Activated T-helper 2 cell treated with anti-CD3 and anti-CD28 coated beads, Interferon-gamma antibody, Interleukin-2, Interleukin-4, amounts not matched to agents 10 μg/mL and 5 μg/mL and 100 μg/mL, durations not matched to agents 14 hours and 24 hours and 36 hours (primary cell): ENCODE measurements around the gene SLC35A2. TPM values are rescaled to one million over a fixed set of nuclear protein-coding genes. Genes with fewer than 3 reads are reported as not detected.

Experiments
- DNase-seq: peaks from one replicate; pipeline ENCODE4 v3.0.0; 2021; ENCODE audit warnings: low spot score
- H3K27ac Mint-ChIP-seq: one replicate; pipeline ENCODE4 v1.8.0; 2021; ENCODE audit warnings: mixed read lengths
- H3K27me3 Mint-ChIP-seq: one replicate; pipeline ENCODE4 v1.8.0; 2021; ENCODE audit warnings: low read depth, mixed read lengths
- H3K36me3 Mint-ChIP-seq: one replicate; pipeline ENCODE4 v1.8.0; 2021; ENCODE audit warnings: low read depth, mixed read lengths
- H3K4me1 Mint-ChIP-seq: one replicate; pipeline ENCODE4 v1.8.0; 2021; ENCODE audit warnings: low read depth, mixed read lengths
- H3K4me3 Mint-ChIP-seq: one replicate; pipeline ENCODE4 v1.8.0; 2021; ENCODE audit warnings: low read depth, mild to moderate bottlenecking, moderate library complexity, mixed read lengths
- H3K9me3 Mint-ChIP-seq: one replicate; pipeline ENCODE4 v1.8.0; 2021; ENCODE audit warnings: mixed read lengths
- intact Hi-C: fragments of 100-400 bp; cut with micrococcal nuclease; formaldehyde crosslinking; loops from one replicate; pipeline ENCODE4 v1.15.1; 2023
- total RNA-seq: library from RNA; stranded (reverse); gene quantifications from 2 replicates; pipeline ENCODE4 v1.2.3, GENCODE V29; 2022

SLC35A2 gene
- total RNA-seq, 1 donor from 2014 or later, result 21.9 TPM

DNA sequence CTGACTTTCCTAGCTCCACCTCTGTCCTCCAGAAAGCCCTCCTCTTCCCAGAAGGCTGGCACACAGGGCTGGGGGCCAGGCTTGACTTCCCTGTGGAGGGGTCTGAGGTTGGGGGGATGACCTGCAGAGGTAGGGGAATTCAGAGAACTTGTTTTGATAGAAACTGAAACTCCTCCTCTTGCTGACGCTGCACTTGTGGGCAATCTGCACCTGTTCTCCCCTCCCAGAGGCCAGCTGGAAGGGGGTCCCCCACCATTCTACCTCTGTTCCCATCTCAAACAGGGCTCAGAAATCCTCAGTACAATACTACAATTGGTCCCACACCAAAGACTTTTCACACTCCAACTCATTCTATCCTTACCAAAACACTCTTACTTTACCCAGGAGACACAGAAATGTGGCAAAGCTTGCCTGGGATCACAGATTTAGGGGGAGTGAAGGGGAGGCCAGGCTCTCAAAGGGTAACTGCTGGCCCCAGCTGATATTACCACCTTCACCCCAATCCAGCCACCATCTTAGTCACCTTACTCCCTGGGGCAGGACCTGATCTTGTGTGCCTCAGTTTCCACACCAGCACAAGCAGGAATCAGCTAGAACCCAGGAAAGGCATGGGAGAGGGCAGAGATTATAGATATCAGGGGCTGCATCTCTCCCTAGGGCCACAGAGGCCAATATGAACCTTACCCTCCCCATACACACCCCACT is 27.4 kb upstream of the SLC35A2 start:
- no peaks in the 10 kb centered on the region for H3K27me3 Mint-ChIP-seq
- peak overlapping the region; percentile 71 for H3K4me3 Mint-ChIP-seq
- intact Hi-C loops, result loop anchor here (5.0 to 10.0 kb wide), 3 partner anchors 224 to 1277 kb away; no protein-coding TSS in a partner anchor
- H3K9me3 Mint-ChIP-seq, result no peaks in the 10 kb centered on the region
- peak overlapping the region; percentile 99 for H3K27ac Mint-ChIP-seq
- peak; percentile 69 for DNase-seq
- H3K4me1 Mint-ChIP-seq, result peaks cover 80% of the 10 kb centered on the region
- H3K36me3 Mint-ChIP-seq, result peaks cover 73% of the 10 kb centered on the region

DNA sequence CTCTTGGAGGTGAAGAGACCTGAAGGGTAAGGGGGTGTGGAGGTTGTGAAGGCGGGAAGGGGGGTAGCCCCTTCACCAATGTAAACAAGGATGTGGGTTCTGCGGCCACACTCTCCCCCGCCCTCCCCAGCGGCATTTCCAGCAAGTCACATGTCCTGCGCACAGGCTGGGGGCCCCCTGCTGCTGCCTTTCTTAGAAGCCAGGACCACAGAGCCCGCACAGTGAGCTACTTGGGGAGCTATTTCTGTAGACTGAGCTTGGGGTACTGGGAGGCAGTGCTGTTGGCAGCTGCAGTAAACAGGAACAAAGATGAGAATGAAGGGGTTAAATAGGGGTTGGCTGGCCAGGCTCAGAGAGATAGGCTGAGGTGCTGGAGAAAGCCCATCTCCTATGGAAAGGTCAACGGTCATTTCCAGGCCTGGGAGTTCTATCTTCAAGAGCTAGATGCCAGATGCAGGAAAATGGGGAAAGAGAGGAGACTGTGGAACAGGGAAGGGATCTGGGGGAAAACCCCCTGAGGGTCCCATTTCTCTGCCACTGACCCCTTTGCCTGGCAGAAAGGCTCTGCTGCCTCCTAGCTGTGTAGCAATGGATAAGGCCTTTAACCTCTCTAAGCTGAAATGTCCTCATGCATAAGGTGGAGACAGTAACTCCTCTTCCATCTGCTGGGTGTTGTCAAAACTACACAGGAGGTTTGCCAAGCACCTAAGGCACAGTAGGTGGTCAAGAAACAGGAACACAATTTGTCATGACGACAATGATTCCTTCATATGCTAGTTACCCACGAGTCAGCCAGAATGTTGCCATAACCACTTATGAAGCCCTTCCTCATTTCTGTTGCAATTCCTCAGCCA is 25.8 kb upstream of the SLC35A2 start:
- DNase-seq, result peak; percentile 87
- peaks cover 68% of the 10 kb centered on the region for H3K36me3 Mint-ChIP-seq
- peak overlapping the region; percentile 99 for H3K27ac Mint-ChIP-seq
- H3K4me3 Mint-ChIP-seq, result peak overlapping the region; percentile 71
- H3K27me3 Mint-ChIP-seq, result no peaks in the 10 kb centered on the region
- peaks cover 71% of the 10 kb centered on the region for H3K4me1 Mint-ChIP-seq
- intact Hi-C loops, result loop anchor here (1.0 to 10.0 kb wide), 4 partner anchors 18 to 1275 kb away; partner anchors contain the start of gene PIM2
- H3K9me3 Mint-ChIP-seq, result no peaks in the 10 kb centered on the region

DNA sequence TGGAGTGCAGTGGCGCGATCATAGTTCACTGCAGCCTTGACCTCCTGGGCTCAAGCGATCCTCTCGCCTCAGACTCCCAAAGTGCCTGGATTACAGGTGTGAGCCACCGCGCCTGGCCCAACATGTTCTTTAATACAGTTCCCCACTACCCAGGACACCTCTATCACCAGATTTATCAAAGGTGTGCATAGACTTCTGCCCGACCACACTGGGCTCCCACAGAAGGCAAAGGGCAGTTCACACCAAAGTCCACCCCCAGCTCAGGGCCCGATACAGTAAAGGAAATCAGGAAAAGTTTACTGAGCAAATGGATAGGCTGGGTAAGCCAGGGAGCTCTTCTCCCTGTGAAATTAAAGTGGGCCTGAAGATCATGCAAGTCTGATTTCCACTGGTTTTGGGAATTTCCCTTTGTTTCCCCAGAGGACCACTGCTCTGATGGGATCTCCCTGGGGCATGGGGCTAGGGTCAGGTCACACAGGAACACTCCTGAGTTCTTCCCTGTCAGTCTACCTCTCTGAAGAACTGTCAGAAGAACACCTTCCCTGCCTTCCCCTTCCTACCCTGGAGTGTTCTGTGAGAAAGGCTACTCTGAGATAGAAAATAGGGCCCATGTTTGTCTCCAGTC is 25.1 kb upstream of the SLC35A2 start:
- Mint-ChIP-seq H3K9me3 (no peaks in the 10 kb centered on the region), H3K27me3 (no peaks in the 10 kb centered on the region), H3K27ac (peak overlapping the region; percentile 99), H3K36me3 (peaks cover 60% of the 10 kb centered on the region), H3K4me3 (peak overlapping the region; percentile 71), H3K4me1 (peaks cover 64% of the 10 kb centered on the region)
- intact Hi-C loops, result loop anchor here (1.0 to 10.0 kb wide), 4 partner anchors 17 to 1274 kb away; partner anchors contain the start of gene PIM2
- DNase-seq, result no peak

DNA sequence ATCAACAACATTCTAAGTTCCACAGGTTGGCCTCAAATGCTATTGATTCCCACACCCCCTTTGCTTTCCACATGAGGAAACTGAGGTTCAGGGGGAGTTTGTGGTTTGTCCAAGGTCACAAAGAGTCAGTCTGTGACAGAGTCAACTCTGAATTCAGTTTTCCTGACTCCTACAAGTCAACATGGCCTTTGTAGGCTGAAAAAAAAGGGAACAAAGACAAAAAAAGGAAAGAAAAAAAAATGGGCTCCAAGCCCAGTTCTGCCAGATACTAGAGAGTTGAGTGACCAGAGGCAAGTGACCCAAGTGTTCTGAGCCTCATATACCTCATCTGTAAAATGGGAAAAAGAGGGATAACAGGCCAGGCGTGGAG is 23.8 kb upstream of the SLC35A2 start:
- no peak for DNase-seq
- H3K9me3 Mint-ChIP-seq, result no peaks in the 10 kb centered on the region
- H3K27me3 Mint-ChIP-seq, result no peaks in the 10 kb centered on the region
- intact Hi-C loops, result loop anchor here (5.0 to 10.0 kb wide), 3 partner anchors 220 to 1273 kb away; no protein-coding TSS in a partner anchor
- H3K4me3 Mint-ChIP-seq, result peak overlapping the region; percentile 42
- peak overlapping the region; percentile 99 for H3K27ac Mint-ChIP-seq
- peaks cover 56% of the 10 kb centered on the region for H3K4me1 Mint-ChIP-seq
- peaks cover 61% of the 10 kb centered on the region for H3K36me3 Mint-ChIP-seq

DNA sequence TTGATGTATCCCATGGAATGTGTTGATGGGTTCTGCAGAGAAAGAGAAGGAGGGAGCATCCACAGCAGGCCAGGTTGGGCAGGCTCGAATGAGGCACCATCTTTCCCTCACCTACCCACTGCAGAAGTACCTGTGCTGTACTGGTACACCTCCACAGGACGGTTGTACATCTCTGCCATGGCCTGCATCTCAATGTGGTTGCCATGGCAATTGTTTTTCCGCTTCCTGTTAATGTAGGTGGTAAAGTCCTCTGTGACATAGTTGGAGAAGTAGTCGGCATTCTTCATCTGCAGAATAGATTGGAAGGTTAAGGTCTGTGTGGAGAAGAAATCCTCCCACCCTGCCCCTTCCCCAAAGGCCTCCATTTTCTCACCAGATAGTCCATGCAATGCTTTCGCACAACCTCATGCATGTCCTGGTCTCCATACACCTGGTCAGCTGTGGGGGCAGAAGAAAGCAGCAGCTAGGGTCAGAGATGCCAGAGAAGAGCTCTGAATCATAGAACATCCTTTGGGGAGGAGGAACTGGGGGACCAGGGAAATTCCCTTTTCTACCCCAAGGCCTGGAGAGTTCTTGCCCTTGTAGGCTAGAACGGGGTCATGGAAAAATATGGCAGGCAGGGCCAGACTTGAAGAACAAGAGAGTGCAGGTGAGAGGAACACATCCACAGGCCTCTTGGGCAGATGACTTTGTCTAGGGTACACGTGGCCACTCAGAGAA is 23.3 kb upstream of the SLC35A2 start:
- intact Hi-C loops, result loop anchor here (5.0 to 10.0 kb wide), 3 partner anchors 220 to 1272 kb away; no protein-coding TSS in a partner anchor
- H3K27me3 Mint-ChIP-seq, result no peaks in the 10 kb centered on the region
- H3K27ac Mint-ChIP-seq, result peak overlapping the region; percentile 99
- peaks cover 52% of the 10 kb centered on the region for H3K4me1 Mint-ChIP-seq
- DNase-seq, result no peak
- peak overlapping the region; percentile 42 for H3K4me3 Mint-ChIP-seq
- H3K9me3 Mint-ChIP-seq, result no peaks in the 10 kb centered on the region
- peaks cover 61% of the 10 kb centered on the region for H3K36me3 Mint-ChIP-seq

DNA sequence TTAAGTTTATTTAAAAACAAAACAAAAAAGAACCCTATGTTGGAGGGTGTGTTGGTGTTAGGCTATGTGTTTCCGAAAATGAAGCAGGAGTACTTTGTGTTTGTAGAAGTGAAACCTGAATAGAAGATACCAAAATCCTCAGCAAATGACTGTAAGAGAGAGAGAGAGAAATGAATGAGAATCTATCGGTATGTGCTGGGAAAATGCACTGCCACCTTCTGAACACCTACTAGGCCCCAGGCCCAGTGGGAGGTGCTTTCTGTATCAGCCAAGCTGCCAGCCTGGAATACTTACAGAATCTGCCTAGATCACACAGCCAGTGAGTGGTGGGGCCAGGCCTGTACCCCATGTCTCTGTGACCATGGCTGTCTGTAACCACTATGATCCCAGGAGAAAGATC is 22.3 kb upstream of the SLC35A2 start:
- Mint-ChIP-seq H3K36me3 (peaks cover 61% of the 10 kb centered on the region), H3K27ac (peak overlapping the region; percentile 99), H3K9me3 (no peaks in the 10 kb centered on the region), H3K4me1 (peaks cover 42% of the 10 kb centered on the region), H3K4me3 (peak overlapping the region; percentile 52), H3K27me3 (no peaks in the 10 kb centered on the region)
- no peak for DNase-seq
- intact Hi-C loops, result loop anchor here (10.0 kb wide), 1 partner anchor 219 kb away; no protein-coding TSS in a partner anchor

DNA sequence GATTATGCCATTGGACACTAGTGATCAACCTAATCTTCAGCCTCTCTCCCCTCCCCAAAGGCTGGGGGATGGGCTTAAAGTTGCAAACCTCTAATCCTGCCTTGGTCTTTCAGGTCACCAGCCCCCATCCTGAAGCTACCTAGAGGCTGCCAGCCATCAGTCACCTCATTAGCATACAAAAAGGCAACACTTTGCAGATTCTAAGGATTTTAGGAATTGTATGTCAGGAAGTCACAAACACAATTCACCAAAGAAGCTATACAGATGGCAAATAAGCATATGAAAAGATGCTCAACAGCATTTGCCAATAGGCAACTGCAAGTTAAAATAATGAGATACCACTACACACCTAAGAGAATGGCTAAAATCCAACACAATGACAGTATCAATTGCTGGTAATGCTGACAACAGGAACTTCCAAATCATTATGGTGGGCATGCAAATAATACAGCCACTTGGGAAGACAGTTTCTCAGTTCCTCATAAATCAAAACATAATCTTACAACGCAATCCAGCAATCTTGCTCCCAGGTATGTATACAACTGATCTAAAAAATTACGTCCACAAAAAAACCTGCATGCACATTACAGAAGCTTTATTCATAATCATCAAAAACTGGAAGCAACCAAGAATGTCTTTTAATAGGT is 16.4 kb upstream of the SLC35A2 start:
- H3K4me3 Mint-ChIP-seq, result no peak overlapping the region
- peaks cover 16% of the 10 kb centered on the region for H3K4me1 Mint-ChIP-seq

DNA sequence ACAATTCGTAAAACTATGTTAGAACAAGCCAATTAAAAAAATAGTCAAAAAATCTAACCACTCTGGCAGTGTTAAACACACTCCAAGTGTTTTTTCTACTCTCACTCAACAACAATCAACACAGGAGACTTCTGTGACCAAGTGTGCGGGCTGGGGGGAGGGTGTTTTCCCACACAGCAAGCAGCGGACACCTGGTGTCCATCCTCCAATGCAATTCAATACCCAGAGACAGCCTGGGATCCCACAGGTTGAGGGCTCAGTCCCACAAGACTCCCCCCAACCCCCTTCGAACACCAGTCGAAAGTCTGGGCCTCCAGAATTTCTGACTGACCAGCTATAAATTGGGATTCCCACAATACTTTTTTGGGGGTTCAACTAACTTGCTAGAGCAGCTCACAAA is 15.7 kb upstream of the SLC35A2 start:
- H3K4me1 Mint-ChIP-seq, result peaks cover 15% of the 10 kb centered on the region
- H3K27me3 Mint-ChIP-seq, result no peaks in the 10 kb centered on the region
- H3K36me3 Mint-ChIP-seq, result peaks cover 50% of the 10 kb centered on the region
- no peak overlapping the region for H3K27ac Mint-ChIP-seq
- no peak overlapping the region for H3K4me3 Mint-ChIP-seq
- DNase-seq, result no peak
- intact Hi-C loops, result no loop called here
- H3K9me3 Mint-ChIP-seq, result no peaks in the 10 kb centered on the region

More for the DNA sequence above, 16.4 kb upstream of the SLC35A2 start:
- peaks cover 49% of the 10 kb centered on the region for H3K36me3 Mint-ChIP-seq
- H3K27ac Mint-ChIP-seq, result no peak overlapping the region
- intact Hi-C loops, result no loop called here
- H3K9me3 Mint-ChIP-seq, result no peaks in the 10 kb centered on the region
- H3K27me3 Mint-ChIP-seq, result no peaks in the 10 kb centered on the region
- DNase-seq, result no peak

DNA sequence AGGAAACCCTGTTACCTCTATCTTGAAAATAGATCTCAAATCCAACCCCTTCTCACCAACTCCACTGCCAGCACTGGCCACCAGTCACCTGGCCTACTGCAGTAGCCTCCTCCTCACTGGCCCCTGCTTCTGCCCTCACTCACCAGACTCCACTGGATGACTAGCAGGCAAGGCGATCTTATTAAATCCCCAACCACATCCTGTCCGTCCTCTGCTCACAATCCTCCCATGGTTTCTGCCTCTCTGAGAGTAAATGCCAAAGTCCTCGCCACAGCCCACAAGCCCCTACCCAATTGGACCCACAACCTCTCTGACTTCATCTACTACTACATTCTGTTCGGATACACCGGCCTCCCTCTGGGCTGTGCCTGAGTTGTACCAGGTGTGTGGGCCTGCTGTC is 12.8 kb upstream of the SLC35A2 start:
- H3K27ac Mint-ChIP-seq, result peak overlapping the region; percentile 73
- no peaks in the 10 kb centered on the region for H3K27me3 Mint-ChIP-seq
- peaks cover 34% of the 10 kb centered on the region for H3K4me1 Mint-ChIP-seq
- intact Hi-C loops, result no loop called here
- H3K36me3 Mint-ChIP-seq, result peaks cover 46% of the 10 kb centered on the region
- no peak for DNase-seq
- no peaks in the 10 kb centered on the region for H3K9me3 Mint-ChIP-seq
- no peak overlapping the region for H3K4me3 Mint-ChIP-seq

DNA sequence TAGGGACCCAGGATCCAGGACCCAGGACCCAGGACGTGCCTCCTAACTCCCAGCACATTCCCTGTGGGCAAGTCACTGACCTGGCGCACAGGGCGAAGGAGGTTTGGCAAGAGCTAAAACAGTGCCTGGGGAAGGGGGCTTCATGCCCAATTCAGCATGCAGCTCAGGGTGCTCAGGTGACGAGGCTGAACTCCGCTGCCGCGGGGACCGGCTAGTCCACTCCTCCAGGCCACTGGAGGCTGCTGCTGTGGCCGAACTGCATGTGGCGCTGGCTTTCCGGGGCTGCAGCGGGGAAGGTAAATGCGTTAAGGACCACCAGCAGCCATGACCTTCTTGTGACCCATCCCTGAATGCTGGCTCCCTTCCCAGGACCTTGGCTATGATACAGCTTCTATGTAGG is 12.3 kb upstream of the SLC35A2 start:
- H3K27ac Mint-ChIP-seq, result peak overlapping the region; percentile 73
- intact Hi-C loops, result no loop called here

DNA sequence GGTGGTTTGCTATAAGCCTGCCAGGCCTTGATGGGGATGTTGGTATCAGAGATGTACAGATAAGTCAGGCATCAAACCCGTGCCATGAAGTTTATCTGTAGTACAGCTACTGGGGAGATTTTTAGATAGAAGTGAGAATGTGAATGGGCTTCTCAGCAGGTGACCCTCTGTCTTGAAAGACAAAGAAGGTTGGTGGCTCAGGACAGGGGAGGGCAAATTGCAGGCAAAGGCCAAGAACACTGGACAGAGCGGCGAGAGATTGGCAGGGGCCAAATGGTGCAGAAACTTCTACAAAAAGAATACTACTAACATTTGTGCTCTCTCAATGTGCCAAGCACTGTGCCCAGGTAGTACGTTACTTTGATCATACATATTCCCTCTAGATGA is 9.3 kb upstream of the SLC35A2 start:
- peaks cover 35% of the 10 kb centered on the region for H3K4me1 Mint-ChIP-seq
- peaks cover 62% of the 10 kb centered on the region for H3K36me3 Mint-ChIP-seq
- H3K9me3 Mint-ChIP-seq, result no peaks in the 10 kb centered on the region
- H3K27ac Mint-ChIP-seq, result peak overlapping the region; percentile 97
- H3K4me3 Mint-ChIP-seq, result peak overlapping the region; percentile 91
- H3K27me3 Mint-ChIP-seq, result no peaks in the 10 kb centered on the region
- intact Hi-C loops, result no loop called here
- no peak for DNase-seq

More for the DNA sequence above, 12.3 kb upstream of the SLC35A2 start:
- Mint-ChIP-seq H3K4me3 (no peak overlapping the region), H3K36me3 (peaks cover 49% of the 10 kb centered on the region), H3K27me3 (no peaks in the 10 kb centered on the region), H3K4me1 (peaks cover 34% of the 10 kb centered on the region), H3K9me3 (no peaks in the 10 kb centered on the region)
- no peak for DNase-seq
